Coronary artery (tissue), 2 donors: ENCODE results near the gene IMPA2.
A peak's percentile ranks its signal among the peaks of the same experiment; 100 is the strongest.

Experiments used
- DNase-seq: peaks from one replicate; pipeline ENCODE4 v3.0.0-alpha.2; 2017; ENCODE audit warnings: low spot score
- H3K27ac ChIP-seq, 2 donors: fragments of 200-600 bp; sonication (generic); one replicate each; pipeline ENCODE4 v1.5.1; 2016 to 2019
- H3K4me3 ChIP-seq: fragments of 200-600 bp; sonication (generic); 2 replicates; pipeline ENCODE4 v1.5.1; 2016; ENCODE audit warnings: mild to moderate bottlenecking, moderate library complexity
- CTCF ChIP-seq: fragments of 200-600 bp; sonication (generic); IDR thresholded peaks from one replicate; pipeline ENCODE4 v1.5.1; 2019; ENCODE audit warnings: antibody characterized with exemption

The IMPA2 gene

GRCh38 chr18:11985586-11985985 lies 4.3 kb downstream of the IMPA2 start:
- Histone ChIP-seq H3K4me3 (no peak overlapping the region), H3K27ac (no peak overlapping the region)
- DNase-seq: no peak
- TF ChIP-seq CTCF: no peak

DNA sequence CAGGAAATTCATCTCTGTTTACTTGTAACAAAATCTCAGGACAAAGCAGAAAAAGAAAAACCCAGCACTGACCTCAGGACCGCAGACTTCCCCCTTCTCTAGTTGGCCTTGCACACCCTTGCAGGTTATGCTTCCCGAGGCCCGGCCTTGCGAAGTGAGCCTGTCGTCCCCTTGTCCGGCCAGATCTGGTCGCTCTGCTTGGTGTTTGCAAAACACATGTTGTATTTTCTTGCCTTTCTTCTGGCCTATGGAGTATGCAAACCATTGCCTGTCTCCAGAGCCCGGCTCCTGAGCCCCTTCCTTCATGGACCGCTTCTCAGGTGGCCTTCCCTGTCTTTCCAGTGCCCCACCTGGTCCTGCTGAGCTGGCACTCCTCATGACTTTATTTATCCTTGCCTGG lies 4.8 kb downstream of the IMPA2 start:
- Histone ChIP-seq H3K4me3 (no peak overlapping the region), H3K27ac (no peak overlapping the region)
- no peak for TF ChIP-seq CTCF
- no peak for DNase-seq

DNA sequence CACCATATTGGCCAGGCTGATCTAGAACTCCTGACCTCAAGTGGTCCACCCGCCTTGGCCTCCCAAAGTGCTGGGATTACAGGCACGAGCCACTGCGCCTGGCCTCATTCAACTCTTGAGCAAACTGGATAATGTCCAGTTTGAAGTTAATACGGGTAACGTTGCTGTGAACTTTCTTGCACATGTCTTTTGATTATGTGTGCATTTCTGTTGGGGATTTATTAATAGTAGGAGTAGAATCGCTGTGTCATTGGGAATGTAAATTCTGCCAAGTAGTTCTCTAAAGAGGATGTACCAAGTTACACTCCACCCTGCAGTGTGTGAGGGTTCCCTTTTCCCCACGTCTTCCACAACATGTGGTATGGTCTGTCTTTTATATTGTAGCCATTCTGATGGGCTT lies 6.2 kb downstream of the IMPA2 start:
- H3K27ac ChIP-seq: peak overlapping the region in 1 of 2 donors; percentile 61
- no peak overlapping the region for H3K4me3 ChIP-seq
- no peak for TF ChIP-seq CTCF
- no peak for DNase-seq

GRCh38 chr18:11989174-11989573 lies 7.9 kb downstream of the IMPA2 start:
- TF ChIP-seq CTCF: no peak
- Histone ChIP-seq H3K4me3 (no peak overlapping the region), H3K27ac (no peak overlapping the region)
- no peak for DNase-seq

GRCh38 chr18:11989966-11990380 lies 8.7 kb downstream of the IMPA2 start:
- no peak for DNase-seq
- Histone ChIP-seq H3K4me3 (no peak overlapping the region), H3K27ac (no peak overlapping the region)
- no peak for TF ChIP-seq CTCF

DNA sequence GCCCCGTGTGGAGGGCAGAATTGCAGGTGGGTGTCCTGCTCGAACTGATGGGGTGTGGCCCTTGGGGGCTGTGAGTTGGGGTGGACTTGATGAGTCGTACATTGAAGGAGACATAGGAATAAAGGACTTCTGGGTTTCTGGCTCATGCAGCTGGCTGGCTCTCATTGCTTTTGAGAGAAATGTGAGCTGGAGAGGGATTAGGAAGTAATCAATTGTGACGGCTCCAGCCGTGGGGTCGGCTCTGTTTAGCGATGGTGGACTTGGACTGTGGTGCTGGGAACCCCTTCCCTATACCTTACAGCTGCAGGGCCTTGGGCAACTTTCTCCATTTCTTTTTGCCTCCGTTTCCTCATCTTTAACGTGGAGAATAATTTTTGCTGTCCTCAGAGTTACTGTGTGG lies 9.2 kb downstream of the IMPA2 start:
- no peak for DNase-seq
- no peak for TF ChIP-seq CTCF
- H3K27ac ChIP-seq: no peak overlapping the region

GRCh38 chr18:11991021-11991795 lies 9.9 kb downstream of the IMPA2 start:
- Histone ChIP-seq H3K4me3 (no peak overlapping the region), H3K27ac (no peak overlapping the region)
- TF ChIP-seq CTCF: no peak
- no peak for DNase-seq

More for the DNA sequence above, 9.2 kb downstream of the IMPA2 start:
- H3K4me3 ChIP-seq: no peak overlapping the region
